ENCODE results near the gene SERGEF. TPM values are rescaled to one million over a fixed set of nuclear protein-coding genes. Genes with fewer than 3 reads are reported as not detected.

SERGEF gene
- total RNA-seq, 6 experiments from 2014 or later: 13.5 to 19.3 (median 17.7) TPM

DNA sequence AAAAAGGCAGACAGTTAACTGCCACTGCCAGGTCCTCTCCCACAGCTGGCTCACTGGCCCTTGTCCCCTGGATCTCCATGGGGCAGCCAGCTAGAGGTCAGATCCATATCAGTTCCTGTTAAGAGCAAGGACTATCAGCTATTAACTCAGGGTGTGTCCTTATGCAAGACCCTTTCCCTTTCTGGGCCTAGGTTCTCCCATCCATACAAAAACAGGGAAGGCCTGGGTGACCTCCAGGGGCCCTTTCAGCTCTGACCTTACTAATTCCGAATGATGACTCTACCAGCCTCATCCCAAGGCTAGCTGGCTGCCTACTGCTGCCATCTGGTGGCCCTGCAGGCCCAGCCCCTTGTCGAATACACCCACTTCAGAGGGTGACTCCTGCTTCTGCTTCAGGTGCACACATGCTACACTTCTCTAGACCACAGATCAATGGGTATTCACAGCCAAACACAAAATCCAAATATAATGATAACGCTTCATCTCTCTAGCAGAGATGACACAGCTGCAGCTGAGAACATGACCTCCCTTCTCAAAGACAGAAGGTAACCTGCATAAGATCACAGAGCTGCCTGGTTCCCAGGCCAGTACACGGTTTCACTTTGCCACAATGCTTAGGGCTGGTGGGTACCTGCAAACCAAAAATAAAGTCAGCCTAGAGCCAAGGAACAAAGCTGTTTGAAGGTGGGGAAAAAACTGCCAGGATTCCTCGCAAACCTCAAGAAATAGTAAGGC is 34.1 kb downstream of the SERGEF start:
- TF ChIP-seq CTCF (IDR thresholded peaks at IDR 0.05): peak; percentile 86
- peak; percentile 36 for DNase-seq
- H3K4me1 Mint-ChIP-seq (ENCODE audit: low read depth): no peaks in the 10 kb centered on the region
- H3K36me3 Mint-ChIP-seq (ENCODE audit: low read depth): peaks cover 1% of the 10 kb centered on the region
- H3K27ac Mint-ChIP-seq: no peak overlapping the region
- H3K4me3 Mint-ChIP-seq: no peak overlapping the region
- no peaks in the 10 kb centered on the region for H3K9me3 Mint-ChIP-seq
- peaks cover 2% of the 10 kb centered on the region; the same call in 1 of the 2 replicates for H3K27me3 Mint-ChIP-seq (ENCODE audit: insufficient read depth)

DNA sequence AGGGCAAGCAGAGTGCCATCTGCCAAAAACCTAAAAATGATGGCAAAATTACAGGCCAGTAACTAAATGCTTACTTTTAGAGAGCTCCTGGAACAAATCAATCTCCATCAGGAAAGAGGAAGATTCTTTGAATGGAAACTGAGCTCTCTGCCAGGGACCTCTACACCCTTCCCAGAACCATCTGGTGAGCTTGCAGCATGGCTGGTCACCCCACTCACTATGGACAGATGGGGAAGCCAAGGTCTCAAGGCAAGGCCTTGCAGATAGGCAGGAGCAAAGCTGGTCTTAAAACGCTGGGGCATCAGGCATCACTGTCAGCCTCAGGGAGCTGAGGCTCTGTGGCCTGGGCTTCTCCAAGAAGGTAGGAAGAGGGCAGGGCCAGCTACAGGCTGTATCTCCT is 36.2 kb downstream of the SERGEF start:
- H3K9me3 Mint-ChIP-seq: no peaks in the 10 kb centered on the region
- H3K36me3 Mint-ChIP-seq (ENCODE audit: low read depth): 0 out of 2 replicates have a peak, but pooled peaks cover 4% of the 10 kb centered on the region
- no peak for DNase-seq
- no peak overlapping the region for H3K27ac Mint-ChIP-seq
- H3K4me3 Mint-ChIP-seq: no peak overlapping the region
- peaks cover 9% of the 10 kb centered on the region for H3K4me1 Mint-ChIP-seq (ENCODE audit: low read depth)
- peaks cover 3% of the 10 kb centered on the region; the same call in 1 of the 2 replicates for H3K27me3 Mint-ChIP-seq (ENCODE audit: insufficient read depth)
- TF ChIP-seq CTCF (IDR thresholded peaks at IDR 0.05): no peak

DNA sequence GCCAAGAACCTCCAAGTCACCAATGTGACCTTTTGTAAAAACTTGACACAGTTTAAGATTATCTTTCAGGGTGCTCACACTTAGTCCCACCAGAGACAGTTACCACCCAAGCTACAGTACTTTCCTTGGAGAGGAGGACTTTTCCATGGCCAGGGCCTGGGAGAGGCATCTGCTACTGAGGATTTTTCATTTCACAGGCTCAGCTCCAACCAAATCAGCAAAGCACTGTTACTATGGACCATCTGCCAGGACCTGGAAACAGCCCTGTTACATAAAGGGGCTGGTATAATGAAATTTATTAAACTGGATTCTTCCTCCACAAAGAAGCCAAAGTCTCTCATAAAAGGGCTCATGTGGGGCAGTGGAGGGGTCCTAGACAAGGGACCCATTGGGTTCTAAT is 38.6 kb downstream of the SERGEF start:
- DNase-seq: no peak
- Mint-ChIP-seq H3K27ac (no peak overlapping the region), H3K4me1 (ENCODE audit: low read depth) (peaks cover 9% of the 10 kb centered on the region), H3K9me3 (no peaks in the 10 kb centered on the region), H3K4me3 (no peak overlapping the region), H3K27me3 (ENCODE audit: insufficient read depth) (peaks cover 1% of the 10 kb centered on the region; the same call in 1 of the 2 replicates), H3K36me3 (ENCODE audit: low read depth) (0 out of 2 replicates have a peak, but pooled peaks cover 7% of the 10 kb centered on the region)
- TF ChIP-seq CTCF (IDR thresholded peaks at IDR 0.05): no peak

DNA sequence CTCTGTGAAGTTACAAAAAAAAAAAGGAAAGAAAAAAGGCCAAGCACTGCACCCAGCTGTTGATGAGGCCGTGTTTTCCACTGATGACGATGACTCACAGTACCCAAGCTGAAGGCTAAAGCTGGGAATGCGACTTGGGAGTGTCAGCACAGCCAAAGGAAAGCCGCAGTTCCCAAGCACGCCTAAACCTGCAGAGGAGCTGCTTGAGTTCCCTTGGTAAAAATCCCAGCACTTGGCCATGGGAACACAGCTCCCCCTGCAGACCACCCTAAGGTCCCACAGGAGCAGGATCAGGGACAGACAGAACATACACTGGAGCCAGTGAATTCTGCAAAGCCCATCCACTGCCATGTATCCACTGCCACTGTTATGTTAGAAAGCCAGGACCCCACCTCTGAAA is 39.9 kb downstream of the SERGEF start:
- DNase-seq: peak; percentile 87
- Mint-ChIP-seq H3K4me1 (ENCODE audit: low read depth) (peaks cover 9% of the 10 kb centered on the region), H3K4me3 (no peak overlapping the region), H3K27me3 (ENCODE audit: insufficient read depth) (peaks cover 1% of the 10 kb centered on the region; the same call in 1 of the 2 replicates), H3K36me3 (ENCODE audit: low read depth) (0 out of 2 replicates have a peak, but pooled peaks cover 7% of the 10 kb centered on the region), H3K9me3 (no peaks in the 10 kb centered on the region), H3K27ac (no peak overlapping the region)
- peak; percentile 84 for TF ChIP-seq CTCF (IDR thresholded peaks at IDR 0.05)

DNA sequence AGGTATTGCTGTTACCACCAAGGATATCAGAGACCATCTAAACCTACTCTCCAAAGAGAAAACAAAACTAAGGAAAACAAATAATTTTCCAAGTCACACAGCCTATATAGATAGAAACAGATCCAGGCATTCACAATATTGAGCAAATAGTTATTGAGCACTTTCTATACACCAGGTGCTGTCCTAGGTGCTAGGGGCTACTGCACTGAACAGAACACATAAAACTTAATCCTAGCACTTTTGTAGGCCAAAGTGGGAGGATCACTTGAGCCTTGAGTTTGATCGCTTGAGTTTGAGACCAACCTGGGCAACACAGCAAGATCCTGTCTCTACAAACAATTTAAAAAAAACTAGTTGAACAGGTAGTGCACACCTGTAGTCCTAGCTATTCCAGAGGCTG is 44.6 kb downstream of the SERGEF start:
- H3K36me3 Mint-ChIP-seq (ENCODE audit: low read depth): 0 out of 2 replicates have a peak, but pooled peaks cover 7% of the 10 kb centered on the region
- no peak for DNase-seq
- H3K4me1 Mint-ChIP-seq (ENCODE audit: low read depth): peaks cover 8% of the 10 kb centered on the region
- no peak for TF ChIP-seq CTCF (IDR thresholded peaks at IDR 0.05)
- no peaks in the 10 kb centered on the region for H3K27me3 Mint-ChIP-seq (ENCODE audit: insufficient read depth)
- no peaks in the 10 kb centered on the region for H3K9me3 Mint-ChIP-seq
- H3K27ac Mint-ChIP-seq: no peak overlapping the region
- H3K4me3 Mint-ChIP-seq: no peak overlapping the region

Data from HFFc6 (cell line).